Liver (tissue), 9 donors: ENCODE results near the gene PLCB4. TPM values are rescaled to one million over a fixed set of nuclear protein-coding genes. Genes with fewer than 3 reads are reported as not detected.

Source experiments
- DNase-seq: peaks from one replicate; pipeline ENCODE4 v3.0.0-alpha.2; 2017; ENCODE audit warnings: low spot score
- H3K27ac ChIP-seq, 2 donors: one replicate each; pipeline ENCODE4 v1.7.0; 2013; ENCODE audit warnings: inconsistent platforms in 2 of 2, low read length in 2 of 2, control low read depth in 1 of 2, low read depth in 1 of 2, mild to moderate bottlenecking in 1 of 2
- H3K27me3 ChIP-seq, 4 donors: one replicate each; pipeline versions ENCODE4 v1.6.1 to v1.7.0; 2013; ENCODE audit warnings: low read length in 3 of 4, inconsistent platforms in 1 of 4, mild to moderate bottlenecking in 1 of 4, moderate library complexity in 1 of 4; ENCODE audit not compliant: control insufficient read depth in 4 of 4, insufficient read depth in 4 of 4
- H3K36me3 ChIP-seq, 4 donors: one replicate each; pipeline versions ENCODE4 v1.6.1 to v1.7.0; 2013; ENCODE audit warnings: low read length in 3 of 4, mild to moderate bottlenecking in 3 of 4, low read depth in 1 of 4, moderate library complexity in 1 of 4; ENCODE audit not compliant: control insufficient read depth in 4 of 4, insufficient read depth in 3 of 4
- H3K4me1 ChIP-seq, 4 donors: one replicate each; pipeline versions ENCODE4 v1.6.1 to v1.7.0; 2013; ENCODE audit warnings: low read length in 3 of 4, mild to moderate bottlenecking in 3 of 4, moderate library complexity in 1 of 4; ENCODE audit not compliant: control insufficient read depth in 4 of 4, insufficient read depth in 4 of 4
- H3K4me3 ChIP-seq, 3 donors: one replicate each; pipeline versions ENCODE4 v1.6.1 to v1.7.0; 2013; ENCODE audit warnings: low read length in 3 of 3, control low read depth in 1 of 3, low read depth in 1 of 3, mild to moderate bottlenecking in 1 of 3
- H3K9ac ChIP-seq, 2 donors: one replicate each; pipeline ENCODE4 v1.7.0; 2013; ENCODE audit warnings: low read length in 2 of 2, mild to moderate bottlenecking in 2 of 2, moderate library complexity in 2 of 2, control low read depth in 1 of 2, low read depth in 1 of 2
- H3K9me3 ChIP-seq, 4 donors: one replicate each; pipeline versions ENCODE4 v1.6.1 to v1.7.0; 2013; ENCODE audit warnings: low read length in 3 of 4; ENCODE audit not compliant: control insufficient read depth in 4 of 4
- EGR1 ChIP-seq, 2 donors: IDR thresholded peaks; 2 replicates each; pipeline ENCODE4 v1.6.1; 2016 to 2018; ENCODE audit warnings: antibody characterized with exemption in 2 of 2, low read depth in 2 of 2
- FOXA1 ChIP-seq: IDR thresholded peaks from 2 replicates; pipeline ENCODE4 v1.6.1; 2016; ENCODE audit warnings: antibody characterized with exemption
- FOXA2 ChIP-seq: IDR thresholded peaks from 2 replicates; pipeline ENCODE4 v1.6.1; 2016; ENCODE audit warnings: antibody characterized with exemption
- GABPA ChIP-seq, 2 donors: IDR thresholded peaks in 1 of 2; conservative IDR thresholded peaks in 1 of 2; 2 replicates each; pipeline ENCODE4 v1.6.1; 2016; ENCODE audit warnings: antibody characterized with exemption in 2 of 2, mild to moderate bottlenecking in 1 of 2, moderate library complexity in 1 of 2
- HNF4A ChIP-seq, 2 donors: conservative IDR thresholded peaks; 2 replicates each; pipeline ENCODE4 v1.6.1; 2016; ENCODE audit warnings: antibody characterized with exemption in 2 of 2, mild to moderate bottlenecking in 2 of 2
- HNF4G ChIP-seq: IDR thresholded peaks from 2 replicates; pipeline ENCODE4 v1.6.1; 2016; ENCODE audit warnings: antibody characterized with exemption
- JUND ChIP-seq, 2 donors: IDR thresholded peaks; 2 replicates each; pipeline ENCODE4 v1.6.1; 2016; ENCODE audit warnings: antibody characterized with exemption in 2 of 2
- NR2F2 ChIP-seq: IDR thresholded peaks from 2 replicates; pipeline ENCODE4 v1.6.1; 2016; ENCODE audit warnings: antibody characterized with exemption
- RAD21 ChIP-seq, 2 donors: IDR thresholded peaks; 2 replicates each; pipeline ENCODE4 v1.6.1; 2016; ENCODE audit warnings: antibody characterized with exemption in 2 of 2, mild to moderate bottlenecking in 2 of 2
- RXRA ChIP-seq, 2 donors: IDR thresholded peaks; 2 replicates each; pipeline ENCODE4 v1.6.1; 2017 to 2018; ENCODE audit warnings: antibody characterized with exemption in 2 of 2, mild to moderate bottlenecking in 1 of 2
- SP1 ChIP-seq: IDR thresholded peaks from 2 replicates; pipeline ENCODE4 v1.6.1; 2018; ENCODE audit warnings: antibody characterized with exemption, mild to moderate bottlenecking
- YY1 ChIP-seq: IDR thresholded peaks from 2 replicates; pipeline ENCODE4 v1.6.1; 2016; ENCODE audit warnings: antibody characterized with exemption, mild to moderate bottlenecking
- WGBS: extraction: QIAGEN DNeasy Blood & Tissue Kit; methylation state at CpG from one replicate; pipeline ENCODE4 v1.1.7; 2013; 5-methylcytosine and 5-hydroxymethylcytosine counted together
- polyA plus RNA-seq, 2 donors: library from polyadenylated mRNA; stranded (reverse) in 1 of 2; unstranded in 1 of 2; fragments of 200-250 nt in 1 of 2; fragments of >200 nt in 1 of 2; fragmentation: Nextera tagmentation in 1 of 2; extraction: Ambion mirVana in 1 of 2; gene quantifications; one replicate each; pipeline versions ENCODE4 v1.2.1 to v1.2.3, GENCODE V29; 2013 to 2015
- total RNA-seq, 2 donors: library from RNA; depleted of rRNA; stranded (reverse); fragments of >200 nt; gene quantifications; one replicate each; pipeline ENCODE4 v1.2.3, GENCODE V29; 2014
- TF ChIP-seq, protein P1 (sequence below): IDR thresholded peaks from 2 replicates; pipeline ENCODE4 v1.6.1; 2016; ENCODE audit warnings: antibody characterized with exemption
- TF ChIP-seq, protein P2 (sequence below): IDR thresholded peaks from 2 replicates; pipeline ENCODE4 v1.6.1; 2016; ENCODE audit warnings: antibody characterized with exemption
- TF ChIP-seq, protein P3 (sequence below): IDR thresholded peaks from 2 replicates; pipeline ENCODE4 v1.6.1; 2016; ENCODE audit warnings: antibody characterized with exemption, mild to moderate bottlenecking
- TF ChIP-seq, protein P4 (sequence below): IDR thresholded peaks from 2 replicates; pipeline ENCODE4 v1.6.1; 2016; ENCODE audit warnings: antibody characterized with exemption
- donor health status: healthy.
- donor health status: healthy.
- donor health status: healthy.
- donor health status: healthy.
- donor health status: healthy.

PLCB4 gene
- total and polyA plus RNA-seq, 4 donors, result 0.14 to 0.67 (median 0.30) TPM

DNA sequence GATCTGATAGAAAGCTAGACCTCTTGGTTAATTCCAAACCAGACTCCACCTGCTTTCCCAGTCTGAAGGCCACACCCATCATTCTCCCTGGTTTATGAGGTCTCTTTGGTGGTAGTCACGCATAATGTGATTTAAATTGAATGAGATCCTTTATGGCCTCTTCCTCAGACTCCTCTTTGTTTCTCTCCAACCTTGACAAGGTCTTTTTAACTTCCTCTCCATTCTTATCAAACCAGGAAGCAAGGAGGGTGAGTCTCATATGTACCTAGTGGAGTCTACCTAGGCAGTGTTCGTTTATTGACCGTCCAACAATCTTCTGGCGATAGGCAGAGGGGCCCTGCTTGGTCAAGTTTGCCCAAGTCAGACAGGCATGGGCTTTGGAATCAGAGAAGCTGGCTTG lies 261.3 kb downstream of the PLCB4 start (continued):
- TF ChIP-seq, protein P1, sequence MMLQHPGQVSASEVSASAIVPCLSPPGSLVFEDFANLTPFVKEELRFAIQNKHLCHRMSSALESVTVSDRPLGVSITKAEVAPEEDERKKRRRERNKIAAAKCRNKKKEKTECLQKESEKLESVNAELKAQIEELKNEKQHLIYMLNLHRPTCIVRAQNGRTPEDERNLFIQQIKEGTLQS, result no peak
- no peak for TF ChIP-seq HNF4A (conservative IDR thresholded peaks at IDR 0.05)
- TF ChIP-seq NR2F2, result no peak
- no peak for TF ChIP-seq RAD21 (IDR thresholded peaks at IDR 0.05)

DNA sequence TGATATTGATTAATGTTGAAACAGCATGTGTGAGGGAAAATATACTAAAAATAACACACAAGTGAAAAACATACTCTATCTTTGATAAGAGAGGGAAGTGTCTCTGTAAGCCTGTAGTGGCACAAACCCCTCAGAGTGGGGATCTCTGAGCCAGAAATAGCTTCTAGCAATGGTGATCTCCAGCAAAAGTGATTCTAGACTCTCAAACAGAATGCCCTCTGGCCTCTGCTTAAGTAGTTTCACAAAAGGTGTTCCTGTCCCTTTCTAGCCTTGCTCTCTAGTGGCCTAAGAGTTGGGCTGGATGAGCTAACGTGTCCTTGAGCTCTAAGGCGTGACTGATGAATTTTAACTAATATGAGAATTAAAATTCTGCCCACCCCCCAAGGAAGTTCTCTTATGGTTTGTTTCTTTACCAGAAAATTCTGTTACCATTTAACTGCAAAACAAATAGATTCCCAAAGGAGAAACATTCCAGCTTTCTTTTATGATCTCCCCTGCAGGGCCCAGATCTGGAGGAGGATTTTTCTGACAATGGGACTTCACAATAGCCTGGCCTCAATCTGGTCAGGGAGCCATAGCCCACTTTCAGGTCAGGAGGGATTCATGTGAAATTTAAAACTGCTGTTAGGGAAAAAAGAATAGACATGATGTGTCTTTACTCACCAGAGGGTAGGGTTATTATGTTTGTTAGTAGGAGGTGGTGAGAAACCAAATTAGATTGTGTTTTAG lies 263.0 kb downstream of the PLCB4 start:
- no peak for TF ChIP-seq JUND (IDR thresholded peaks at IDR 0.05)
- TF ChIP-seq, protein P2, sequence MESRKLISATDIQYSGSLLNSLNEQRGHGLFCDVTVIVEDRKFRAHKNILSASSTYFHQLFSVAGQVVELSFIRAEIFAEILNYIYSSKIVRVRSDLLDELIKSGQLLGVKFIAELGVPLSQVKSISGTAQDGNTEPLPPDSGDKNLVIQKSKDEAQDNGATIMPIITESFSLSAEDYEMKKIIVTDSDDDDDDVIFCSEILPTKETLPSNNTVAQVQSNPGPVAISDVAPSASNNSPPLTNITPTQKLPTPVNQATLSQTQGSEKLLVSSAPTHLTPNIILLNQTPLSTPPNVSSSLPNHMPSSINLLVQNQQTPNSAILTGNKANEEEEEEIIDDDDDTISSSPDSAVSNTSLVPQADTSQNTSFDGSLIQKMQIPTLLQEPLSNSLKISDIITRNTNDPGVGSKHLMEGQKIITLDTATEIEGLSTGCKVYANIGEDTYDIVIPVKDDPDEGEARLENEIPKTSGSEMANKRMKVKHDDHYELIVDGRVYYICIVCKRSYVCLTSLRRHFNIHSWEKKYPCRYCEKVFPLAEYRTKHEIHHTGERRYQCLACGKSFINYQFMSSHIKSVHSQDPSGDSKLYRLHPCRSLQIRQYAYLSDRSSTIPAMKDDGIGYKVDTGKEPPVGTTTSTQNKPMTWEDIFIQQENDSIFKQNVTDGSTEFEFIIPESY, result no peak
- TF ChIP-seq HNF4G, result no peak
- no peak for TF ChIP-seq HNF4A (conservative IDR thresholded peaks at IDR 0.05)
- TF ChIP-seq NR2F2, result no peak
- no peak for TF ChIP-seq GABPA (IDR thresholded peaks at IDR 0.05 in 1 of 2, conservative IDR thresholded peaks at IDR 0.05 in 1 of 2)
- no peak for TF ChIP-seq YY1
- TF ChIP-seq, protein P1, result no peak
- no peak for TF ChIP-seq FOXA1
- no peak for TF ChIP-seq FOXA2
- DNase-seq, result no peak
- 78% methylated on average over 2 of the region's 2 CpGs for WGBS

DNA sequence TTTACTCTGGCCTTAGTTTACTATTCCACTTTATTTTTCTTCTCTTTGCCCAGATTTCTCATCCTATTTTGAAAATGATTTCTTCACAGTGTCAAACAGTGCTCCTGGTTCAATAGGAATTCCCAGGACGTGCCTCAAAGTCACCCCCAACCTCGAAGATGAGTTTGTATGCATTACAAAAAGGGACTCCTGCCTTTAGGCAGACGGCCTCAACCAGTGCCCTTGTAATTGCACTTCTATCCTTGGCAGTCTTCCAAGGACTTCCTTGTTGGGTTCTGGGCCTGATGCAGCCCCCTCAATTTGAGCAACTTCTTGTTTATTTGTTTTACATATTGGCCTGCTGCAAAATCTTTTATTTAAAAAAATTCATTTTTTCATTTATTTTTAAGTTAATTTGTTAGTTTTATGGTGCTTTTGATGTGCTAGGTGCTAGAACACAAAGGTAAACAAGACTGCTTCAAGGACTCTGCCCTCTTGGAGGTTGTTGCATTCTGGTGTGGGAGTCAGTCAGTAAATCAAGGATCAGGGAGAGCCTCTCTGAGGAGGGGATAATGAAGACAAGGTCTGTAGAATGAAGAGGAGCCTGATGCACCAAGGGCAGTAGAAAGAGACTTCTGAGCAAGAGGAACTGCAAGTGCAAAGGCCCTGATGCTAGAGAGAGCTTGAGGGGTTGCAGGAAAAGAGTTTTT lies 264.0 kb downstream of the PLCB4 start:
- no peak overlapping the region for H3K4me3 ChIP-seq
- H3K4me1 ChIP-seq, result no peaks in the 10 kb centered on the region
- no peaks in the 10 kb centered on the region for H3K36me3 ChIP-seq
- 44% methylated on average over 3 of the region's 3 CpGs for WGBS
- DNase-seq, result no peak
- no peaks in the 10 kb centered on the region for H3K9me3 ChIP-seq
- no peaks in the 10 kb centered on the region for H3K27me3 ChIP-seq
- no peak overlapping the region for H3K27ac ChIP-seq
- H3K9ac ChIP-seq, result no peak overlapping the region
- TF ChIP-seq, protein P2, result no peak
- TF ChIP-seq RAD21 (IDR thresholded peaks at IDR 0.05) (no peak), EGR1 (IDR thresholded peaks at IDR 0.05; ENCODE audit: low read depth in 2 of 2) (no peak), FOXA1 (no peak), FOXA2 (no peak), JUND (IDR thresholded peaks at IDR 0.05) (no peak), SP1 (no peak), NR2F2 (no peak), RXRA (IDR thresholded peaks at IDR 0.05) (no peak), GABPA (IDR thresholded peaks at IDR 0.05 in 1 of 2, conservative IDR thresholded peaks at IDR 0.05 in 1 of 2) (no peak), HNF4A (conservative IDR thresholded peaks at IDR 0.05) (no peak)
- TF ChIP-seq, protein P1, result no peak
- TF ChIP-seq, protein P3, sequence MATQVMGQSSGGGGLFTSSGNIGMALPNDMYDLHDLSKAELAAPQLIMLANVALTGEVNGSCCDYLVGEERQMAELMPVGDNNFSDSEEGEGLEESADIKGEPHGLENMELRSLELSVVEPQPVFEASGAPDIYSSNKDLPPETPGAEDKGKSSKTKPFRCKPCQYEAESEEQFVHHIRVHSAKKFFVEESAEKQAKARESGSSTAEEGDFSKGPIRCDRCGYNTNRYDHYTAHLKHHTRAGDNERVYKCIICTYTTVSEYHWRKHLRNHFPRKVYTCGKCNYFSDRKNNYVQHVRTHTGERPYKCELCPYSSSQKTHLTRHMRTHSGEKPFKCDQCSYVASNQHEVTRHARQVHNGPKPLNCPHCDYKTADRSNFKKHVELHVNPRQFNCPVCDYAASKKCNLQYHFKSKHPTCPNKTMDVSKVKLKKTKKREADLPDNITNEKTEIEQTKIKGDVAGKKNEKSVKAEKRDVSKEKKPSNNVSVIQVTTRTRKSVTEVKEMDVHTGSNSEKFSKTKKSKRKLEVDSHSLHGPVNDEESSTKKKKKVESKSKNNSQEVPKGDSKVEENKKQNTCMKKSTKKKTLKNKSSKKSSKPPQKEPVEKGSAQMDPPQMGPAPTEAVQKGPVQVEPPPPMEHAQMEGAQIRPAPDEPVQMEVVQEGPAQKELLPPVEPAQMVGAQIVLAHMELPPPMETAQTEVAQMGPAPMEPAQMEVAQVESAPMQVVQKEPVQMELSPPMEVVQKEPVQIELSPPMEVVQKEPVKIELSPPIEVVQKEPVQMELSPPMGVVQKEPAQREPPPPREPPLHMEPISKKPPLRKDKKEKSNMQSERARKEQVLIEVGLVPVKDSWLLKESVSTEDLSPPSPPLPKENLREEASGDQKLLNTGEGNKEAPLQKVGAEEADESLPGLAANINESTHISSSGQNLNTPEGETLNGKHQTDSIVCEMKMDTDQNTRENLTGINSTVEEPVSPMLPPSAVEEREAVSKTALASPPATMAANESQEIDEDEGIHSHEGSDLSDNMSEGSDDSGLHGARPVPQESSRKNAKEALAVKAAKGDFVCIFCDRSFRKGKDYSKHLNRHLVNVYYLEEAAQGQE, result no peak
- TF ChIP-seq, protein P4, sequence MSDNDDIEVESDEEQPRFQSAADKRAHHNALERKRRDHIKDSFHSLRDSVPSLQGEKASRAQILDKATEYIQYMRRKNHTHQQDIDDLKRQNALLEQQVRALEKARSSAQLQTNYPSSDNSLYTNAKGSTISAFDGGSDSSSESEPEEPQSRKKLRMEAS, result no peak

More for the DNA sequence above, 263.0 kb downstream of the PLCB4 start:
- H3K36me3 ChIP-seq, result no peaks in the 10 kb centered on the region
- no peaks in the 10 kb centered on the region for H3K27me3 ChIP-seq
- no peak overlapping the region for H3K4me3 ChIP-seq
- H3K9me3 ChIP-seq, result no peaks in the 10 kb centered on the region
- no peaks in the 10 kb centered on the region for H3K4me1 ChIP-seq
- no peak overlapping the region for H3K27ac ChIP-seq
- no peak overlapping the region for H3K9ac ChIP-seq
